GM10847 (cell line): ENCODE results near the gene ACP6.

Experiments used
- POLR2A ChIP-seq: IDR thresholded peaks from 2 replicates; pipeline ENCODE4 v1.6.1; 2011; ENCODE audit not compliant: insufficient read length; ENCODE audit errors: extremely low read depth

ACP6 gene

GRCh38 chr1:147665521-147665920, 4.8 kb downstream of the ACP6 start:
- TF ChIP-seq POLR2A: no peak

DNA sequence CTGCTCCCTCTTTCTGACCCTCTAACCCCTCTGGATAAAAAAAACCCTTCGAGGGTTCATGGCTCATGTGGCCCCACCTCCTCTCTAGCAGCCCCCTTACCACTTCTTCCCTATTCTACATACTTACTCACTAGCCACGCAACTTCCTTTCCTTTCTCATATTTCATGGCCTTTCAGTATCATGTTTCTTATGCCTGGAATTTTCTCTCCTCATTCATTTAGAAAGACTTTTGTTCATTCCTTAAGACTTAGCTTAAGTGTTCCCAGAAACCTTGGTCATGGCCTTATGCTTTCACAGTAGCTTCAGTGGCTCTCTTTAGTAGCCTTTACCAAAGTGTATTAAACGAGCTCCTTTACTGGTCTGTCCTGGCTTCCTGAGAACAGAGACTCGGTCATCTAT, 6.1 kb downstream of the ACP6 start:
- TF ChIP-seq POLR2A: no peak

DNA sequence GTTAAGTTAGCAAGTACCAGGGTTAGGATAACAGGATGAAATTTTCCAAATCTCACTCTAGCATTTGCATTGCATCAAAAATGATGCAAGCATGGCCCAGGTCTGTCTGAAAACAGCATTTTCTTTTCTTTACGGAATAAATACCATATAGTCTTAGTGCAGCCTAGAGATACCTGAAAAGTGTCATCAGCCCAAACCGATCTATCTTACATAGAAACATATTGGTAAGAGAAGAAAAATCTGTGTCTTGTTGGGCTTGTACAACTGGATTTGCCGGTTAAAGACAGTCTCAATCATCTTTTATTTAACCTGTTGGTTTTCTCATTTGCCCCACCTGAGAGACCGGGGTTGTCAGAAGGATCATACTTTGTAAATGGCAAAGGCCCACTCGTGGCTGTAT, 15.8 kb downstream of the ACP6 start:
- no peak for TF ChIP-seq POLR2A

- no peak for TF ChIP-seq POLR2A
These were observed 18.0 kb downstream of the ACP6 start for GRCh38 chr1:147652306-147652705.

- no peak for TF ChIP-seq POLR2A
These were observed 18.9 kb downstream of the ACP6 start for GRCh38 chr1:147651466-147651865.

DNA sequence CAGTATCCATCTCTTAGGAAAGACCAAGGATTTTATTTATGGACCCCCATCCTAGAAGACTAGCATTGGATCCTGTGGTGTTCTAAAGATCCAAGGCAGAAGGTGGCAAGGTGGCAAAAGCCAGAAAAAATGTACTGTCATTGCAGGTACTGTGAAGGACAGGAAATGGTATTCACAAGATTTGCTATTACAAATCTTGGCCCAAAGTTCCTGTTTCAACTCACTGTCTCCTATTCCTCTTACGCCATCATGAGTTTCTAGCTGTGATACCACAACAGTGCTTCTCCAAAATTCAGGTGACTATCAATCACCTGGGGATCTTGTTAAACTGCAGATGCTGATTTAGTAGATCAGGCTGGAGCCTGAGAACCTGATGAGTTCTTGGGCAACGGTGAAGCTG, 21.4 kb downstream of the ACP6 start:
- TF ChIP-seq POLR2A: no peak

DNA sequence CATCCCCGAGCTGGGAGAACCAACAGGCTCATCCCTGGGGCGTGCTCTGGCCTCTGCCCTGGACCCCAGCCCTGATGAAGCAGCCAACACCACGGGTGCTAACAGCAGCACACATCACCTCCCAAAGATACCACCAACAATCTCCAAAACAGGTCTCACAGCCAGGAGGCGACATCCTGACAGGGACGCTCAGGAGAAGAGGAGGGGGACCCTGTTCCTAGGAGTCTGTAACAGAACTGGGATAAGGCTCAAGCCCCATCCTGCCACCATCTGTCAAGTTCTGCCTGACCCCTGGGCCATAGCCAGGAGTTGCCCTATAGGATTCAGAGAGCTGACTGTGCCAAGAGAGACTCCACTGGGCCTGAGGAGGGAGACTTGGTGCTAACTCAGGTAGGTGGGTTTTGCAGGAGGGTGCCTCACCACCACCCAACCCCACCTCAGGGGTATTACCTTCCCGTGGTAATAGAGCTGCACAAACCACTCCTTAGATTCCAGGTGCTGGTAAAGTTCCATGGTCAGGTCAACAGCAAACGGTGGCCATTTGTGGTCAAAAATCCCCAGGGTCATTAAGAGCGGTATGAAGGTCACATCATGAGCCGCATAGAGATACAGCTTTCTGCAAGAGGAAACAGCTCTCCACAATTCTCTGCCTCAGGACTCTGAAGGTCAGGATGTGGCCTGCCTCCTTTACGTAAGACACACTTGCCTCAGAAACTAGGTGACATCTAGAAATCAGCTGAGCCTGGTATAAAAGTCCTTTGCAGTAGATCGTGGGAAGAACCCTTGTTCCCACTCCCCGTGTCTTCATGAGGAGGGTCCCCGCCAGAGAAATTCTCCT, 22.3 kb downstream of the ACP6 start:
- no peak for TF ChIP-seq POLR2A

DNA sequence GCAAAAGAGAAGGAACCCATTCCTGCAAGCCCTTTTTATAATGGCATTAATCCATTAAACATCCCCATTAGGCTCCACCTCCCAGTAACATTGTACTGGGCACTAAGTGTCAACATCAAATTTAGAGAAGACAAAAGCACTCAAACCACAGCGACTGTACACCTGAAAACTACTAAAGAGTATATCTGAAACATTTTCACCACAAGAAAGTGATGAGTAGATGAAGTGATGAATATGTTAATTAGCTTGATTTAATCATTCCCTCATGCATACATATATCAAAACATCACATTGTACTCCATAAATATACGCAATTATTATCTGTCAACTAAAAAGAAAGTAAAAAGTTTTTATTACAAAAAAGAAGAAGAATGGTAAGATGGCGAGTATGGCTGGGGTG, 26.4 kb downstream of the ACP6 start:
- TF ChIP-seq POLR2A: no peak

DNA sequence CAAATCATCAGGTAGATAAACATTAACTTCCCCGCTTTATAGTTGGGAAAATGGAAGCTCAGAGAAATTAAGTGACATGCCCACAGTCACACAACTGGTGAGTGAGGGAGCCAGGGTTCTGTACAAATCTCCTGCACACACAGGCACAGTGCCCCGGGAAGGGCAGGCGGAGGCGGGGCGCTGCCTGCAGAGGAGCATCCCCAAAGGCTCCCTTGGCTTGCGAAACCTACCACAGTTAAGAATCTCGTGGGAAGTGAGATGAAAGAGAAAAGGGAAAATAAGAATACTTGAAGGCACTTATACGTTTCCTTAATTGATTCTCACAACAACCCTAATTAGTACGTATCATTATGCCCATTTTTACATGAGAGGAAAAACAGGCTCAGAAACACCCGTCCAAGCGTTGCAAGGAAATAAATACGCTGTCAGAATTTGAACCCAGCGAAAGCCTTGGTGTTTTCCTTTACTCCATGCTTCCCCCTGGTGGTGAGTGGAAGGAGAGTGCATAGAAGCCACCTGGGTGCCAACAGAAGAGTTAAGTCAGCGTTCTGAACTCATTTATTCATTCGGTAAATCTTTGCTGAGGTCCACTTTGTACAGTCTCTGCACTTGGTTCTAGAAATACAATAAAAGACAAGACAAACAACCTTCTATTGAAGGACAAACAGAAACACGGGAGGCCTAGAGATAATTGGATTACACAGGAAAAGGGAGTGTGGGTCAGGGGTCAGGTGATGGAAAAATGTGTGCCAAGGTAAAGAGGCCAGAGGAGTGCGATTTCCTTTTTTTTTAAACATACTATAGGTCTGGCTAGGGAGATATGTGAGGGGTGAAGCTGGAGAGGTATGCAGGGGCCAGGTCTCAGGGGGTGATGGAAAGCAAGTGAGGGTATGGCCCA, 28.4 kb downstream of the ACP6 start:
- no peak for TF ChIP-seq POLR2A

DNA sequence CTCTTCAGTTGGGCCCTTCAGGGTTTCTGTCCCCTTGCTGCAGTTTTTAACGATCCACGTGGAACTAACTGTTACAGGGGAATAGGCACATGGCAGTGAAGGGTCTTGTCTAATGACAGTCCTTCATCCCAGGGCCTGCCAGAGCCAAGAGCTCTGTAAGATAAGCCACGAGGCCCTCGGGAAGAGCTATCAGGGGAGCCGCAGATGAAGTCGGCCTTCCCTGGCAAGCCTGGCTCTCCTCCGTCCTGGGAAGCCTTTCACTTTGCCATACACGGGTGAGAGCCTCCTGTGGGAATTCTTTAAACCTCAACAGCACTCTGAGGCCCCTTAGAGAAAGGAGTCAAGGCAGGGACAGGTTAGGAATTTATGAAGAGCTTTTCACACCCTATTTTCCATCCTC, 29.0 kb downstream of the ACP6 start:
- no peak for TF ChIP-seq POLR2A

GRCh38 chr1:147640553-147641165, 29.7 kb downstream of the ACP6 start:
- no peak for TF ChIP-seq POLR2A

DNA sequence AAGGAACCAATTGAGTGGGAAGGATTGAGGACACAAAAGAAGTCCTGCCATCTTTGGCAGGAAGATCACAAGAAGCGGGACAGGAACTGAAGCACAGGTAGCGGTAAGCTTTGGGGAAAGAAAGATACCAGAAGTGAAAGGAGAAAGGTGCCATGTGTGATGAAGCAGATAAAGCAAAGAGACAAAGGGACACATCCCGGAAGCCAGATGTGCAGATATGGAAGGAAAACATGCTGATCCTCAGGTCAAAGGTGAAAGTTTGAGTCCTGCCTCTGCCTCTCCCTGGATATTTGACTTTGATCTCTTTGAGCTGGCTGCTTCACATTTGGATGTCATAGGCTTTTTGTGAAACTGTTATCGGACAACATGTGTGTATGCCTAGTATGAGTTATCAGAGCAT, 34.0 kb downstream of the ACP6 start:
- TF ChIP-seq POLR2A: no peak

DNA sequence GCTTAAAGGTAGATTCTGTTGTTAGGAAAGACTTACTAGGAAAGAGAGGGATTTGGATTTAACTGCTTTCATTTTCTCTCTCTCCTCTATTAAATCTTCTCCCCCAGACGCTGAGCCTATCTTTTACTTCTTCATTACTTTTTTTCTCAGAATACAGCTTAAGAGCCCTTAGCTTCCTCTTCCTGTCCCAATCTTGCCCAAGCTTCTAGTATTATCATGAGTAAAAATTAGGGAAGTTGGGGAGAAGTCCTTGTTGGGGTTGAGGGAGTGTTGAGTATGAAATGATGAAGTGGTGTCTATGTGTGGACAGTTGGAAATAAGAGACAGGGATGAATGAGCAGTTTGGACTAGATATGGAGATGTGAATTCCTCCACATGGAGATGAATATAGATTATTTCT, 35.0 kb downstream of the ACP6 start:
- TF ChIP-seq POLR2A: no peak

GRCh38 chr1:147634645-147635044, 35.7 kb downstream of the ACP6 start:
- TF ChIP-seq POLR2A: no peak

- no peak for TF ChIP-seq POLR2A
These were observed 36.6 kb downstream of the ACP6 start for GRCh38 chr1:147633759-147634158.

DNA sequence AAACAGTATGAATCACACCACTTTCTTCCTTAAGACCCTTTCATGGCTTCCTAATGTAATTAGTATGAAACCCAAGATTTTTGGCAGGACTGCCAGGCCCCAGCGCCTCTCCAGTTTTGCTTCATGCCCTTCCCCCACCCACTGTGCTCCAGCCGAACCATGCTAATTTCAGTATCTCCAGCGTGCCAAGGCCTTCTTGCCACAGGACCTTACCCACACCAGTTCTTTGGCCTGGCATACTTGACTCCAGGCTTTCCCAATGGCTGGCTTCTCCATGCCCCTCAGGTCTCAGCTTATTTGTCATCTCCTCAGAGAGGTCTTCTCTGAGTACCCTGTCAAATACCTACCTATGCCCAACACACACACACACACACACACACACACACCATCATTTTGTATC, 38.5 kb downstream of the ACP6 start:
- TF ChIP-seq POLR2A: no peak

GRCh38 chr1:147630447-147630846, 39.9 kb downstream of the ACP6 start:
- no peak for TF ChIP-seq POLR2A

GRCh38 chr1:147630022-147630421, 40.3 kb downstream of the ACP6 start:
- TF ChIP-seq POLR2A: no peak
